GM19035 (cell line): Measurements from ENCODE around the gene CCT3.
A peak's percentile ranks its signal among the peaks of the same experiment; 100 is the strongest.
"Not testable (repeated sequence)": the region's sequence is repeated elsewhere in the genome, so short reads cannot be mapped to it uniquely, and the experiment has no call there.

ENCODE experiments used
- ATAC-seq: cut with Tn5 transposase; IDR thresholded peaks from one replicate; pipeline ENCODE4 v1.9.1; 2021; ENCODE audit not compliant: unreplicated experiment

The CCT3 gene

GRCh38 chr1:156368889-156369684 is 31.0 kb upstream of the CCT3 start, which contains the start of gene RHBG:
TSS of gene RHBG (plus strand) at chr1:156369211. CDS start at chr1:156369250, 39 bp downstream.
- no peak for ATAC-seq

GRCh38 chr1:156368157-156368658 is 30.1 kb upstream of the CCT3 start:
- ATAC-seq, result no peak

- no peak for ATAC-seq
Observed at GRCh38 chr1:156367383-156368156, 29.5 kb upstream of the CCT3 start.

- no peak for ATAC-seq
Observed at GRCh38 chr1:156366378-156367166, 28.5 kb upstream of the CCT3 start.

- no peak for ATAC-seq
Observed at GRCh38 chr1:156365754-156366153, 27.7 kb upstream of the CCT3 start.

GRCh38 chr1:156360534-156360933 is 22.4 kb upstream of the CCT3 start:
- no peak for ATAC-seq

GRCh38 chr1:156359973-156360372 is 21.9 kb upstream of the CCT3 start:
- ATAC-seq, result no peak

- no peak for ATAC-seq
Observed at GRCh38 chr1:156359249-156359648, 21.2 kb upstream of the CCT3 start.

- ATAC-seq, result no peak
Observed at GRCh38 chr1:156358641-156359040, 20.5 kb upstream of the CCT3 start.

GRCh38 chr1:156357977-156358376 is 19.9 kb upstream of the CCT3 start:
- no peak for ATAC-seq

- peak; percentile 79 for ATAC-seq
Observed at GRCh38 chr1:156356875-156357534, 18.9 kb upstream of the CCT3 start.

GRCh38 chr1:156356262-156356874 is 18.3 kb upstream of the CCT3 start:
- no peak for ATAC-seq

GRCh38 chr1:156352481-156352880 is 14.4 kb upstream of the CCT3 start:
- not testable (repeated sequence) for ATAC-seq

GRCh38 chr1:156347331-156347730 is 9.2 kb upstream of the CCT3 start:
- ATAC-seq, result no peak

GRCh38 chr1:156346636-156347035 is 8.5 kb upstream of the CCT3 start:
- no peak for ATAC-seq

- not testable (repeated sequence) for ATAC-seq
Observed at GRCh38 chr1:156346035-156346434, 7.9 kb upstream of the CCT3 start.

- ATAC-seq, result no peak
Observed at GRCh38 chr1:156344409-156344808, 6.3 kb upstream of the CCT3 start.

GRCh38 chr1:156342166-156342955 is 4.3 kb upstream of the CCT3 start:
- ATAC-seq, result no peak

- no peak for ATAC-seq
Observed at GRCh38 chr1:156337888-156338179, 258 bp downstream of the CCT3 start.
